Motor neuron (in vitro differentiated cells): Measurements from ENCODE around the gene MDH1. TPM values are rescaled to one million over a fixed set of nuclear protein-coding genes. Genes with fewer than 3 reads are reported as not detected.
A peak's percentile ranks its signal among the peaks of the same experiment; 100 is the strongest.
"Not testable (repeated sequence)": the region's sequence is repeated elsewhere in the genome, so short reads cannot be mapped to it uniquely, and the experiment has no call there.

Experiments
- ATAC-seq, 8 experiments: fragments of 200-7000 bp; cut with Tn5 transposase; replicated peaks in 6 of 8; 2 replicates each; pipeline ENCODE4 v1.8.0; 2021; ENCODE audit warnings: mild to moderate bottlenecking in 8 of 8, moderate library complexity in 8 of 8
- H3K27ac ChIP-seq, 2 donors: fragments of 250-450 bp; sonication (Bioruptor Pico); 2 replicates each; pipeline ENCODE4 v1.9.0; 2021; ENCODE audit warnings: antibody characterized with exemption in 2 of 2, mild to moderate bottlenecking in 2 of 2, moderate library complexity in 1 of 2
- H3K4me1 ChIP-seq, 2 donors: fragments of 250-450 bp; sonication (Bioruptor Pico); replicated peaks in 1 of 2; 2 replicates each; pipeline ENCODE4 v1.6.1; 2021; ENCODE audit warnings: antibody characterized with exemption in 2 of 2, mild to moderate bottlenecking in 2 of 2, moderate library complexity in 1 of 2
- H3K4me3 ChIP-seq, 5 donors: fragments of 250-450 bp; sonication (Bioruptor Pico); 2 replicates each; pipeline ENCODE4 v1.9.0; 2021; ENCODE audit warnings: antibody characterized with exemption in 5 of 5, mild to moderate bottlenecking in 5 of 5, moderate library complexity in 4 of 5
- WGBS, 10 experiments: fragments of 450-650 bp; shearing (Covaris generic); methylation state at CpG; one replicate each; pipeline ENCODE4 v1.0.0; 2022; 5-methylcytosine and 5-hydroxymethylcytosine counted together
- in situ Hi-C, 9 experiments: fragments of 400-800 bp; cut with MboI; loops; one replicate each; pipeline ENCODE4 v1.15.0; 2021; ENCODE audit warnings: low sequenced_read_pairs in 9 of 9, low pct_unique_long_range_greater_than_20kb in 2 of 9; ENCODE audit not compliant: unreplicated experiment in 9 of 9
- total RNA-seq, 8 experiments: library from RNA; unstranded; fragments of 300-600 nt; gene quantifications; 2 replicates each; pipeline versions ENCODE4 v1.2.3 to v1.2.4, GENCODE V29; 2022

The MDH1 gene
- total RNA-seq, 8 experiments from 2014 or later = 172 to 273 (median 220) TPM

DNA sequence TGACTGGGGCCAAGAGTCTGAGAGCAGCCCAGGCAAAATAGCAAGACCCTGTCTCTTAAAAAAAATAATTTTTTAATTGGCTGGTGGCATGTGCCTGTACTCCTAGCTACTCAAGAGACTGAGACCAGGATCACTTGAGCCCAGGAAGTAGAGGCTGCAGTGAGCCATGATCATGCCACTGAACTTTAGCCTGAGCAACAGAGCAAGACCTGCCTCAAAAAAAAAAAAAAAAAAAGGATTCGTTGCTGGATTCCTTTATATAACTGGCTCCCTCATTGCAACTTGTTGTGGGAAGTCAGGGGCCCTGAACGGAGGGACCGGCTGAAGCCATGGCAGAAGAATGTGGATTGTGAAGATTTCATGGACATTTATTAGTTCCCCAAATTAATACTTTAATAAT lies 15.7 kb upstream of the MDH1 start:
- H3K27ac ChIP-seq, H3K4me3 ChIP-seq, ATAC-seq, H3K4me1 ChIP-seq, in situ Hi-C loops: not testable (repeated sequence)
- 60 to 100% (median 90%) methylated on average over 1 to 3 of the region's 3 CpGs; no CpG with 5 or more reads in 4 of the 10 experiments for WGBS, 10 experiments

DNA sequence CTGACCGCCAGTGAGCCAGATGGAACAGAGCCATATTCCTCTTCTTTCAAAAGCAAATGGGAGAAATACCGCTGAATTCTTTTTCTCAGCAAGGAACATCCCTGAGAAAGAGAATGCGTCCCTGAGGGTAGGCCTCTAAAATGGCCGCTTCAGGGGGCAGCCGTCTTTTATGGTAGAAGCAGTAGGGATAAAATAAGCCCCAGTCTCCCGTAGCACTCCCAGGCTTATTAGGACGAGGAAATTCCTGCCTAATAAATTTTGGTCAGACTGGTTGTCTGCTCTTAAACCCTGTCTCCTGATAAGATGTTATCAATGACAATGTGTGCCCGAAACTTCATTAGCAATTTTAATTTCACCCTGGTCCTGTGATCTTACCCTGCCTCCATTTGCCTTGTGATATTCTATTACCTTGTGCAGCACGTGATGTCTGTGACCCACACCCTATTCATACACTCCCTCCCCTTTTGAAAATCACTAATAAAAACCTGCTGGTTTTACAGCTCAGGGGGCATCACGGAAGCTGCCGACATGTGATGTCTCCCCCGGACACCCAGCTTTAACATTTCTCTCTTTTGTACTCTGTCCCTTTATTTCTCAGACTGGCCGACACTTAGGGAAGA lies 14.9 kb upstream of the MDH1 start:
- H3K27ac ChIP-seq = peak overlapping the region; percentile 70 to 82
- 29 to 100% (median 90%) methylated on average over 1 to 9 of the region's 13 CpGs; no CpG with 5 or more reads in 3 of the 10 experiments for whole genome bisulfite sequencing, 10 experiments
- H3K4me3 ChIP-seq = peak overlapping the region in 1 of 5 donors; percentile 10
- in situ Hi-C loops, ATAC-seq, H3K4me1 ChIP-seq: not testable (repeated sequence)

DNA sequence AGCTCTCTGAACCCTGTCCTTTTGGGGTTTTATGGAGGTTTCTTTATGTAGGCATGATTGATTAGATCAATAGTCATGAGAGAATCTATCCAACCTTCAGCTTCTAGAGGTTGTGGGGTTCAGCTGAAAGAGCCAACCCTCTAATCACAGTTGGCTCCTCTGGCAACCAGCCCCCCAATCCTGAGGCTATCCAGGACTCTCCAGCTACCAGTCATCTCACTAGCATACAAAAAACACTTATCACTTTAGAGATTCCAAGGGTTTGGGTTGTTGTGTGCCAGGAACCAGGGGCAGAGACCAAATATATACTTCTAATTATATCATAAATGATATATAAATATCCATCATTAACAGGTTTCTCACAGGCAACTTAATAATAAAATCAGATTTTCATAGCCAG lies 12.2 kb upstream of the MDH1 start:
- H3K27ac ChIP-seq = no peak overlapping the region
- ATAC-seq = no peak
- peaks cover 0 to 6% of the 10 kb centered on the region in 2 donors for H3K4me1 ChIP-seq
- in situ Hi-C loops = loop anchor here in 1 of 9 experiments (25.0 kb wide), 1 partner anchor 286 kb away; no protein-coding TSS in a partner anchor
- H3K4me3 ChIP-seq = no peak overlapping the region

DNA sequence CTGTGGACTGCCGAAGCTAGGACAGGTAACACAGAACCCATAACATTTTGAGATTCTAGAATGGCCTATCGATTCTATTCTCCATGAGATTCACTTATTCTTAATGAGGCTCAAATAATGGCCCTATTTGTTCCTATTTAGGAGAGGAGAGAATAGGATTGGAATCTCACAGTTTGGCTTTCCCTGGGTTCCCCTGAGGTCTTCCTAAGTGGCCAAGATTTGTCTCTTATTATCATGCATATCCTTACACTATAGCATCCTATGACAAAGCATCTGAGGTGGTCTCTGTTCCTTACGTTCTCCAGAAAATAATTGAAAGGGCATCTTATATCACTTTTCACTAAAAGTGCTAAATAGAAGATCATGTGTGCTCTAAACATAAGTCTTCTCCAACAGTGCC lies 10.0 kb upstream of the MDH1 start:
- in situ Hi-C loops = loop anchor here in 1 of 9 experiments (25.0 kb wide), 1 partner anchor 284 kb away; no protein-coding TSS in a partner anchor
- ATAC-seq = no peak
- H3K4me1 ChIP-seq = peaks cover 0 to 4% of the 10 kb centered on the region in 2 donors
- 65 to 100% (median 80%) methylated on average over 1 to 3 of the region's 3 CpGs; no CpG with 5 or more reads in 1 of the 10 experiments for WGBS, 10 experiments
- H3K27ac ChIP-seq = no peak overlapping the region
- H3K4me3 ChIP-seq = no peak overlapping the region

GRCh38 chr2:63580651-63581297 lies 8.0 kb upstream of the MDH1 start:
- Histone ChIP-seq H3K4me3 (no peak overlapping the region), H3K4me1 (no peaks in the 10 kb centered on the region), H3K27ac (no peak overlapping the region)
- in situ Hi-C loops = loop anchor here in 1 of 9 experiments (25.0 kb wide), 1 partner anchor 282 kb away; no protein-coding TSS in a partner anchor
- peak in 1 of 8 experiments; percentile 50 for ATAC-seq
- 48 to 100% (median 89%) methylated on average over 1 to 4 of the region's 4 CpGs for WGBS, 10 experiments

GRCh38 chr2:63581298-63581961 lies 7.3 kb upstream of the MDH1 start:
- no peak overlapping the region for H3K4me3 ChIP-seq
- H3K27ac ChIP-seq = no peak overlapping the region
- WGBS, 10 experiments = 15 to 100% (median 88%) methylated on average over 2 to 4 of the region's 5 CpGs
- in situ Hi-C loops = loop anchor here in 1 of 9 experiments (25.0 kb wide), 1 partner anchor 281 kb away; no protein-coding TSS in a partner anchor
- ATAC-seq = peak in 3 of 8 experiments; percentile 57 to 70 (median 60)
- H3K4me1 ChIP-seq = no peaks in the 10 kb centered on the region

DNA sequence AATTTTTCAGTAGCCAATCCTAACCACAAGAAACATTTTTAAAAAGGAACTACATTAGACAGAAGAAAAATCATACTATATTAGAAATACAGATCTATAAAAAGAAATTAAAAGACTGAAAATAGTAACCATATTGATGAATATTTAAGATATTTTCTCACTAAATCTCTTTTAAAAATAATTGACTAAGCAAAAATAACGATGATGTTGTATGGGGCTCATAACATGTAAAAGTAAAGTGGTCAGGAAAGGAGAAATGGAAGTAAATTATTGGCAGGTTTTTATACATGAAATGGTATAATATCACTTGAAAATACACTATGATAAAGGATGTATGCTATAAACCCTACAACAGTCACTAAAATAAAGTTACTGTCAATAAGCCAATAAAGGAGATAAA lies 5.9 kb upstream of the MDH1 start:
- no peak for ATAC-seq
- WGBS, 10 experiments = 83 to 100% (median 100%) methylated on average over 1 of the region's 1 CpG; no CpG with 5 or more reads in 1 of the 10 experiments
- Histone ChIP-seq H3K4me1 (no peaks in the 10 kb centered on the region), H3K27ac (no peak overlapping the region), H3K4me3 (no peak overlapping the region)
- in situ Hi-C loops = loop anchor here in 1 of 9 experiments (25.0 kb wide), 1 partner anchor 279 kb away; no protein-coding TSS in a partner anchor

- H3K27ac ChIP-seq = peak overlapping the region; percentile 61 to 72
- WGBS, 10 experiments = 0 to 14% (median 0%) methylated on average over 1 to 11 of the region's 33 CpGs; no CpG with 5 or more reads in 2 of the 10 experiments
- in situ Hi-C loops = loop anchor here in 1 of 9 experiments (25.0 kb wide), 1 partner anchor 274 kb away; no protein-coding TSS in a partner anchor
- peak in 3 of 8 experiments; percentile 2 to 56 (median 55) for ATAC-seq
- peaks cover 7 to 10% of the 10 kb centered on the region in 2 donors for H3K4me1 ChIP-seq
- H3K4me3 ChIP-seq = peak overlapping the region; percentile 72 to 91 (median 85)
Observed at GRCh38 chr2:63587814-63588384, 864 bp upstream of the MDH1 start.

DNA sequence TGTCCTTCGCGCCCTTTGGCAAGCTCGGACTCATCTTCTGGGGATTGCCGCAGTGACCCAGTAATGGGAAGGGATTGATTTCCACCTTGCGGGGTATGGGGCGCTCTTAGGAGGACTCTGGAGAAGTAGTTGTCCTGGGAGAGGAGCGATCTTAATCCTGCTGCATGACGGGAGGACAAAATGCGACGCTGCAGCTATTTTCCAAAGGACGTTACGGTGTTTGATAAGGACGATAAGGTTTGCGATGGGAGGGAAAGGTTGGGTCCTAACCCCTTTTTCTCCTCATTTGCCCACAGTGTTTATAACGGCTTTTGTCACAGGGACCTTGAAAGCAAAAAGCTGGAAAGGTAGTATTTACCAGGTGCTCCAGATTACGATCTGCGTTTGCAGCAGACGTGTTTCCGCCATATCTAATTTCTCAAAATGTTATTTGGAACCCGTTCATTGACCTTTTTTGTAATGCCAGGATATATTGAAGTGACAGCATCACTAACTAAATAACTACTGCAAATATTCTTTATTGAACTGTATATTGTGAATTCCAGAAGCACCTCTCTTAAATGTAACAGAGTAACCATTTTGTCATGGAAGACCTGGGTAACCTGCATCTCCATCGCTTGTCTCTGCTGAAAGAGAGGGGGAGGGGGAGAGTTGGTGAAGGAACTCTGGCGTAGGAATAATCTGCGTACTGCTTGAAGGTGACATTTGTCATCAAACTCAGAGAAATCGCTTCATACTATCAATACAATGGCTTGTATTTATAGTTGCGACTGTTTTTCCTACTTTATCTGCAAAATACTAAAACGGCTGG lies 590 bp downstream of the MDH1 start:
- Histone ChIP-seq H3K4me3 (peak overlapping the region; percentile 72 to 91 (median 85)), H3K4me1 (peaks cover 7 to 10% of the 10 kb centered on the region in 2 donors), H3K27ac (peak overlapping the region; percentile 54 to 85)
- 0 to 14% (median 4%) methylated on average over 7 to 19 of the region's 26 CpGs for WGBS, 10 experiments
- in situ Hi-C loops = loop anchor here in 1 of 9 experiments (25.0 kb wide), 1 partner anchor 273 kb away; no protein-coding TSS in a partner anchor
- ATAC-seq = peak in 7 of 8 experiments; percentile 1 to 22 (median 9)

DNA sequence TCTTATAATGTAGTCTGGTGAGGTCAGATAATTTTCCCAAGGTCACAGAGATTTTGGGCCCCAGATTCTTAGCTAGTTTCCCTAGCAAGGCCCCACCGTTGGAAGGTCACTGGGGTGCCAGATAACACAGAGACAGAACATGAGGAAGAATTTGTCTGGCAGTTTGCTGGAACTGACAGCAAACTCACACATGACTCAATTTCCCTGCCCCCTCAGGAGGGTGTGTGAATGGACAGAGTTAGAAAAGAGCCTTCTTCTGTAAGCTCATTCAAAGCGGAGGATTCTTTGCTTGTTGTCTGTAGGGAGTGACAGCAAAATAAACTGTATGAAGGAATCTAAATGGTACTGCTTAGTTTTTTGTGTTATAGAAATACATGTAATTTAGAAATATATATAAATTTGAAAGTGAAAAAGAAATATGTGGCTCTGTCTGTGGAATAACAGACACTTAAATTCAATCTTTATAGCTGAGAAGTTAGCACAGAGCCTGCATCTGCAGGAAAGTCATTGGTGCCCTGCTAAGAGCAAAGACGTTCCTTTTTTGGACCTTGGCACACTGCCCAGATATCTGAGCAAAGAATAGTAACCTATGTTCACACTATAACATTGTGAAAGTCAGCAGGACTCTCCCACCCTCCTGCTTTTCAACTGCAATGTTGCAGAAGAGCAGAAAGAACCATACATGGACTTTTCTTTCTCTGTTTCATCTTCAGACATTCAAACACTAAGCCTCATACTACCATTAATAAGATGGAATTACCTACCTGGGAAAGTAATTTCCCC lies 2.1 kb downstream of the MDH1 start:
- ATAC-seq = no peak
- 28 to 80% (median 67%) methylated on average over 1 to 3 of the region's 3 CpGs; no CpG with 5 or more reads in 1 of the 10 experiments for WGBS, 10 experiments
- H3K4me3 ChIP-seq = peak overlapping the region in 2 of 5 donors; percentile 72 to 89
- H3K4me1 ChIP-seq = peaks cover 9 to 10% of the 10 kb centered on the region in 2 donors
- in situ Hi-C loops = loop anchor here in 1 of 9 experiments (25.0 kb wide), 1 partner anchor 271 kb away; no protein-coding TSS in a partner anchor
- no peak overlapping the region for H3K27ac ChIP-seq

DNA sequence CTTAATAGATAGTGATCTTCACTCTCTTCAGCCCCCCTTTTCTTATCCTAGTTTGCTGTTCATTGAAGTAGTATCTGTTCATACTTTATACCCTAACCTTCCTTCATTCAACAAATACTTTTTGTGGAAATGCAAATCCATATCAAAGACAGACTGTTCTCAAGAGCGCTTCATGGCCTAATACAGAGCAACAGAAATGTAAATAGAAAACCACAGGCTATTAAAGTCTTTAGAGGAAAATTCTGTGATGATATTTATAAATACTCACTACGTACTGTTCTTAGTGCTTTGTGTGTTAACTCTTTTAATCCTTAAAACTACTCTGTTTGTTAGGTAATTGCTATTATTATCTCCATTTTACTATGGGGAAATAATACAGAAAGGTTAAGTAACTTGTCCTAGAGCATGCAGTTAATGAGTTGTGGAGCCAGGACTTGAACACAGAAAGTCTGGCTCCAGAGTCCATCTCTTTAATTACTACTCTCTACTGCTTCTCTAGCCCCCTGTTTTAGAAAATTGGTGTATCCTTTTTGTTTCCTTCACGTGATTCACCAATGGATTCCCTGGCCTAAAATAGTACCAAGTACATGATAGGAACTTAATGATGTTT lies 2.9 kb downstream of the MDH1 start:
- H3K4me1 ChIP-seq = peaks cover 9 to 10% of the 10 kb centered on the region in 2 donors
- H3K4me3 ChIP-seq = no peak overlapping the region
- 63 to 100% (median 86%) methylated on average over 1 to 3 of the region's 3 CpGs; no CpG with 5 or more reads in 2 of the 10 experiments for WGBS, 10 experiments
- H3K27ac ChIP-seq = no peak overlapping the region
- ATAC-seq = no peak
- in situ Hi-C loops = loop anchor here in 1 of 9 experiments (25.0 kb wide), 1 partner anchor 271 kb away; no protein-coding TSS in a partner anchor
